Measurements from ENCODE around the gene OLIG2.

The OLIG2 gene

DNA sequence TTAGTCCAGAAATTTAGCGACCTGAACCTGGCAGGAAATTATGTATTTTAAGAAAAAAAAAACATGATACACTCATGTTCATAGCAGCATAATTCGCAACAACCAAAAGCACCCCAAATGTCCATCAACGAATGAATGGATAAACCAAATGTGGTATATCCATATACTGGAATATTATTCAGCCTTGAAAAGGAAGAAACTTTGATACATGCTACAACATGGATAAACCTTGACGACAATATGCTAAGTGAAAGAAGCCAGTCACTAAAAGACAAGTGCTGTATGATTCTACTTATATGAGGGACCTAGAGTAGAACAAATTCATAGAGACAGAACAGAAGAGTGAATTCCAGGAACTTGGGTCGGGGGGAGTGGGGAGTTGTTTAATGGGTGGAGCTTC is 43.5 kb downstream of the OLIG2 start:
- no peak for DNase-seq

DNA sequence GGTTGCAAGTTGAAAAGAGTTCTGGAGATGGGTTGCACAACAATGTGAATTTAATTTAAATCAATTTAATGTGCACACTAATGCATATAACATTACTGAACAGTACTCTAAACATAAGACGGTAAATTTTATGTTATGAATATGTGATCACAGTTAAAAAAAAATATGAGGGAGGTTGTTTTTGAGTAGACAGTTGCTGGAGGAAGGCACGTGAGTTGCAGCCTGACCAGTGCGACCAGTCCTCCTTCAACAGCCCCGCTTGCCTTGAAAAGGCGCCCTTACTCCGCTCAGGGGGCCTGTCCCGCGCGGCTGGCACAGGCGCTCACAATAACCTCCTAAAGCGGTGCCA is 43.9 kb downstream of the OLIG2 start:
- DNase-seq = no peak

DNA sequence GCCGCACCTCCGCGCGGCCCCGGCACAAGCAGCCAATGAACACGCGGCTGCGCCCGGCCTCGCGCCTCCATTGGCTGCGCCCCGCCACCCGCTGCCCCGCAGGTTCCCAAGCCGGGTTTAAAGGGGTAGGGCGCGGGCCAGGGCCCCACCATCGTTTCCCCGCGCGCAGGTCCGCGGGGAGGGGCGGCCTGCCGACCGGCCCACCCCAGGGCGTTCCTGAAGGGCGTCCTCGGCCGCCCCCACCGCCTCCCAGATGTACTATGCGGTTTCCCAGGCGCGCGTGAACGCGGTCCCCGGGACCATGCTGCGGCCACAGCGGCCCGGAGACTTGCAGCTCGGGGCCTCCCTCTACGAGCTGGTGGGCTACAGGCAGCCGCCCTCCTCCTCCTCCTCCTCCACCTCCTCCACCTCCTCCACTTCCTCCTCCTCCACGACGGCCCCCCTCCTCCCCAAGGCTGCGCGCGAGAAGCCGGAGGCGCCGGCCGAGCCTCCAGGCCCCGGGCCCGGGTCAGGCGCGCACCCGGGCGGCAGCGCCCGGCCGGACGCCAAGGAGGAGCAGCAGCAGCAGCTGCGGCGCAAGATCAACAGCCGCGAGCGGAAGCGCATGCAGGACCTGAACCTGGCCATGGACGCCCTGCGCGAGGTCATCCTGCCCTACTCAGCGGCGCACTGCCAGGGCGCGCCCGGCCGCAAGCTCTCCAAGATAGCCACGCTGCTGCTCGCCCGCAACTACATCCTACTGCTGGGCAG is 44.4 kb downstream of the OLIG2 start, which contains the start of gene OLIG1:
OLIG1 (plus strand) TSS at position 148 of the 750 bp plus-strand sequence; CDS start at position 254, 106 bp downstream.
- DNase-seq = peak; percentile 25 to 59

DNA sequence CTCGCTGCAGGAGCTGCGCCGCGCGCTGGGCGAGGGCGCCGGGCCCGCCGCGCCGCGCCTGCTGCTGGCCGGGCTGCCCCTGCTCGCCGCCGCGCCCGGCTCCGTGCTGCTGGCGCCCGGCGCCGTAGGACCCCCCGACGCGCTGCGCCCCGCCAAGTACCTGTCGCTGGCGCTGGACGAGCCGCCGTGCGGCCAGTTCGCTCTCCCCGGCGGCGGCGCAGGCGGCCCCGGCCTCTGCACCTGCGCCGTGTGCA is 44.9 kb downstream of the OLIG2 start:
- DNase-seq = no peak

DNA sequence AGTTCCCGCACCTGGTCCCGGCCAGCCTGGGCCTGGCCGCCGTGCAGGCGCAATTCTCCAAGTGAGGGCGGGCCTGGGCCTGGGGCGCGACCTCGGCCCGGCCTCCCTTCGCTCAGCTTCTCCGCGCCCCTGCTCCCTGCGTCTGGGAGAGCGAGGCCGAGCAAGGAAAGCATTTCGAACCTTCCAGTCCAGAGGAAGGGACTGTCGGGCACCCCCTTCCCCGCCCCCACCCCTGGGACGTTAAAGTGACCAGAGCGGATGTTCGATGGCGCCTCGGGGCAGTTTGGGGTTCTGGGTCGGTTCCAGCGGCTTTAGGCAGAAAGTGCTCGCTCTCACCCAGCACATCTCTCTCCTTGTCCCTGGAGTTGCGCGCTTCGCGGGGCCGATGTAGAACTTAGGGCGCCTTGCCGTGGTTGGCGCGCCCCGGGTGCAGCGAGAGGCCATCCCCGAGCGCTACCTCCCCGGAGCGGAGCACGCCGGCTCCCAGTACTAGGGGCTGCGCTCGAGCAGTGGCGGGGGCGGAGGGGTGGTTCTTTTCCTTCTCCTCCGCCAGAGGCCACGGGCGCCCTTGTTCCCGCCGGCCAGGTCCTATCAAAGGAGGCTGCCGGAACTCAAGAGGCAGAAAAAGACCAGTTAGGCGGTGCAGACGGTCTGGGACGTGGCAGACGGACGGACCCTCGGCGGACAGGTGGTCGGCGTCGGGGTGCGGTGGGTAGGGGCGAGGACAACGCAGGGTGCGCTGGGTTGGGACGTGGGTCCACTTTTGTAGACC is 45.4 kb downstream of the OLIG2 start:
- DNase-seq = peak in 1 of 2 experiments; percentile 1

DNA sequence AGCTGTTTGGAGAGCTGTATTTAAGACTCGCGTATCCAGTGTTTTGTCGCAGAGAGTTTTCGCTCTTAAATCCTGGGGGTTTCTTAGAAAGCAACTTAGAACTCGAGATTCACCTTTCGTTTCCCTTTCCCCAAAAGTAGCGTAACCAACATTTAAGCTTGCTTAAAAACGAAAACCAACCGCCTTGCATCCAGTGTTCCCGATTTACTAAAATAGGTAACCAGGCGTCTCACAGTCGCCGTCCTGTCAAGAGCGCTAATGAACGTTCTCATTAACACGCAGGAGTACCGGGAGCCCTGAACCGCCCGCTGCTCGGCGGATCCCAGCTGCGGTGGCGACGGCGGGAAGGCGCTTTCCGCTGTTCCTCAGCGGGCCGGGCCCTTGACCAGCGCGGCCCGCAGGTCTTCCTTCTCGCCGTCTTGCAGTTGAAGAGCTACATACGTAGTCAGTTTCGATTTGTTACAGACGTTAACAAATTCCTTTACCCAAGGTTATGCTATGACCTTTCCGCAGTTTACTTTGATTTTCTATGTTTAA is 46.1 kb downstream of the OLIG2 start:
- DNase-seq = peak in 1 of 2 experiments; percentile 7

DNA sequence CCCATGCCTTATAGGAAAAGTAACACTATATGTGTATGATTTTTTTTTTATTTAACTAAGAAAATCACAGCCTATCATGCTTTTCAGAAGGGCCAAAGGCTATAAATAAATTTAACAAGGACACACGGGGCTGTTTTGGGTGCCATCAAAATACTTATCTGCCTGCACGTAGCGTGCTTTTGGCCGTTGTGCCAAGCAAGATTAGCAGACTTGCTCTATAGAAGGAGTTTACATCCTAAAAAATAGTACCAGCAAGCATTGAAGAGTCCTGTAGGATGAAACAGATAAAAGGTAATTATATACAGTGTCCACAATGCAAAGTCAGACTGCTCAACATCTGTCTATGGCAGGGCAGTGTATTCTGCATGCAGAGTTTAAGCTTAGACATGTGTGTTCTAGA is 47.9 kb downstream of the OLIG2 start:
- DNase-seq = no peak

DNA sequence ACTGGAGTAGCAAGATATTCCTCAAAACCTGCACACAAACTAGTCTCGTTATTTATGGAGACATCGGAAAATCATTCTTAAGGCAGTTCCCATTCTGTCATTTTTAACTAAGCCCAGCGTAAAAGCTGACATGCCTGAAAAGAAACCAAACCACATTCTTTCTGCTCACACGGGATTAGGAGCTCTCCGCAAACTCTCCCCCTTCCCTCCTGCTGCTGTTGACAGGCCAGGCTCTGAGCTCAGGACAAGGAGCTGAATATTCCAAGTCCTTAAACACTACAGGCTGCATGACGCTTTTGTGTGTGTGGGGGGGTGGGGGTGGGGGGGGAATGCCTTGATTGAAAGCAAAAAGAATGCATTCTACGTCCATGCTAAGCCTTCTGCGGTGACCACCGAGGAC is 49.4 kb downstream of the OLIG2 start:
- no peak for DNase-seq

DNA sequence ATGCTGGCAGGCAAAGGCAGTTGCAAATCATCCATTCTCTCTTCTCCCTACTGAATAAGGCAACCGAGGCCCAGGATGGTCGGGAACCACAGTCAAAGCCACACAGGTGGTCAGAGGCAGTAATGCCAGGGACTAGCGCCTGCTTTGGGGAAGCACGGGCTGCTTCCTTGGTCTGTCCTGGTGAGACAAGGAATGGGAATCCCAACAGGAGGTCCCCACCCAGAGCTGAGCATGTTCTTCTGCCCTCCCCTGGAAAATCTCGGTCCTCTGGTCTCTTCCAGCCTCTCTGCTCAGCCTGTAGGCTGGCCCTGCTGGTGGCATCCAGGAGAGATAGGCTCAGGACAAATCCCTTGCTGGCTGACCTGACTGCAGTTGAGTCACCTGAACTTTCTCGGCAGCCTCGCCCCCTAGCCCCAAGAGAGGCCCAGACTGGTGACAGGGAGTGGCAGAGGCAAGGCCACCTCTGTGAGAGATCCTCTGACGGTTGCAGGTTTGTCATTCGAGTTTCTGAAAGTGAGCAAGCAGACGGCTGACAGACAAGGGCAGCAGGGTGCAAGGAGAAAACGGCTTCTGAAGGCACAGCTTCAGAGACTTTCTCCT is 50.0 kb downstream of the OLIG2 start:
- DNase-seq = no peak

DNA sequence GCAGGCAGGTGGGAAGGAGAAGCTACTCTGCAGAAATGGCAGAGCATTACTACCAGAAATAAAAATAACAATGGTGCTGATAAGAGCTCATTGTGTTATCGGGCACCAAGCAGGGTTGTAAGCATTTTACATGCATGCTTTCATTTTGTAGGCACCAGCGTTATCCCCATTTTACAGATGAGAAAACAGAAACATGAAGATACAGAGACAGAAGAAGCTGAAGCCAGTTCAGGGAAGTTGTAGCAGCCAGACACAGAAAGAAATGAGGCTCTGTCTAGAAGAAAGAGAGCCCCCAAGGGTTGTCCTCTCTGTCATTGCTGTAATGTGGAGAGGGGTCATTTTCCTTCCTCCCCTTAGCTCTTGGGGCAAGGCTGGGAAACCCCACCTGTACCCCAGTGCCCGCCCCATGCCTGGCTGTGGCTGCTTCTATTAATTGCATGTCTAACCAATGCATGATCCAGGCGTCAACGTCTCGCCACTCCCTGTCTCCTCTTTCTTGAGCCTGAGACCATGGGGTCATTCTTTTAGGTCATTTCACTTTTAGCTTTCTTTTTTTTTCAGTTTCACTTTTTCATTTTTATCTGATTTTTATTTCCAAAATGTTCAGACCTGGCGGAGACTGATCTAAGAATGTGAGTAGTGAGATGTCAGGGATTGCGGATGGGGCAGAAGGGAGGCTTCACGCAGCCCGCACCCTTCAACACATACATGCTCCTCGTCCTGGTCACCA is 51.0 kb downstream of the OLIG2 start:
- no peak for DNase-seq
